ENCODE measurements around the gene CCDC177. TPM values are rescaled to one million over a fixed set of nuclear protein-coding genes. Genes with fewer than 3 reads are reported as not detected.

Gene CCDC177
- total and polyA plus RNA-seq, 2 donors from 2014 or later = not detected

GRCh38 chr14:69620211-69620611 is 45.5 kb upstream of the CCDC177 start:
- H3K4me1 ChIP-seq (ENCODE audit: control insufficient read depth in 2 of 3, insufficient read depth in 2 of 3, low read depth in 1 of 3, low read length in 3 of 3) = peaks cover 3 to 82% (median 41%) of the 10 kb centered on the region in 3 donors
- FAIRE-seq = no peak
- H3K9ac ChIP-seq (ENCODE audit: low read length in 3 of 3) = no peak overlapping the region

GRCh38 chr14:69619012-69619411 is 44.3 kb upstream of the CCDC177 start:
- TF ChIP-seq, protein P1, sequence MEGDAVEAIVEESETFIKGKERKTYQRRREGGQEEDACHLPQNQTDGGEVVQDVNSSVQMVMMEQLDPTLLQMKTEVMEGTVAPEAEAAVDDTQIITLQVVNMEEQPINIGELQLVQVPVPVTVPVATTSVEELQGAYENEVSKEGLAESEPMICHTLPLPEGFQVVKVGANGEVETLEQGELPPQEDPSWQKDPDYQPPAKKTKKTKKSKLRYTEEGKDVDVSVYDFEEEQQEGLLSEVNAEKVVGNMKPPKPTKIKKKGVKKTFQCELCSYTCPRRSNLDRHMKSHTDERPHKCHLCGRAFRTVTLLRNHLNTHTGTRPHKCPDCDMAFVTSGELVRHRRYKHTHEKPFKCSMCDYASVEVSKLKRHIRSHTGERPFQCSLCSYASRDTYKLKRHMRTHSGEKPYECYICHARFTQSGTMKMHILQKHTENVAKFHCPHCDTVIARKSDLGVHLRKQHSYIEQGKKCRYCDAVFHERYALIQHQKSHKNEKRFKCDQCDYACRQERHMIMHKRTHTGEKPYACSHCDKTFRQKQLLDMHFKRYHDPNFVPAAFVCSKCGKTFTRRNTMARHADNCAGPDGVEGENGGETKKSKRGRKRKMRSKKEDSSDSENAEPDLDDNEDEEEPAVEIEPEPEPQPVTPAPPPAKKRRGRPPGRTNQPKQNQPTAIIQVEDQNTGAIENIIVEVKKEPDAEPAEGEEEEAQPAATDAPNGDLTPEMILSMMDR (IDR thresholded peaks at IDR 0.05; ENCODE audit: borderline replicate concordance, extremely low read depth, insufficient read depth) = no peak
- intact Hi-C loops (cut with DNase I) = no loop called here
- DNase-seq = no peak
- no peaks in the 10 kb centered on the region for H3K36me3 ChIP-seq (ENCODE audit: control insufficient read depth in 2 of 3, insufficient read depth in 3 of 3, low read length in 3 of 3)
- no peak for FAIRE-seq
- no peak overlapping the region for H3K9ac ChIP-seq (ENCODE audit: low read length in 3 of 3)
- no peaks in the 10 kb centered on the region for H3K9me3 ChIP-seq (ENCODE audit: control insufficient read depth in 2 of 3, insufficient read depth in 1 of 3, low read length in 3 of 3)
- peaks cover 5 to 82% (median 45%) of the 10 kb centered on the region in 3 donors for H3K4me1 ChIP-seq (ENCODE audit: control insufficient read depth in 2 of 3, insufficient read depth in 2 of 3, low read depth in 1 of 3, low read length in 3 of 3)
- H3K4me3 ChIP-seq (ENCODE audit: low read length in 3 of 3) = no peak overlapping the region
- H3K27me3 ChIP-seq (ENCODE audit: control insufficient read depth, insufficient read depth, low read length) = no peaks in the 10 kb centered on the region
- peak overlapping the region in 1 of 2 donors; percentile 18 for H3K27ac ChIP-seq (ENCODE audit: low read depth in 2 of 2, low read length in 2 of 2)

More at GRCh38 chr14:69620211-69620611, 45.5 kb upstream of the CCDC177 start:
- Histone ChIP-seq H3K9me3 (ENCODE audit: control insufficient read depth in 2 of 3, insufficient read depth in 1 of 3, low read length in 3 of 3) (no peaks in the 10 kb centered on the region), H3K27ac (ENCODE audit: low read depth in 2 of 2, low read length in 2 of 2) (peak overlapping the region in 1 of 2 donors; percentile 14), H3K27me3 (ENCODE audit: control insufficient read depth, insufficient read depth, low read length) (no peaks in the 10 kb centered on the region), H3K4me3 (ENCODE audit: low read length in 3 of 3) (no peak overlapping the region), H3K36me3 (ENCODE audit: control insufficient read depth in 2 of 3, insufficient read depth in 3 of 3, low read length in 3 of 3) (no peaks in the 10 kb centered on the region)
- TF ChIP-seq, protein P1 (IDR thresholded peaks at IDR 0.05; ENCODE audit: borderline replicate concordance, extremely low read depth, insufficient read depth) = no peak
- intact Hi-C loops (cut with DNase I) = no loop called here
- no peak for DNase-seq

DNA sequence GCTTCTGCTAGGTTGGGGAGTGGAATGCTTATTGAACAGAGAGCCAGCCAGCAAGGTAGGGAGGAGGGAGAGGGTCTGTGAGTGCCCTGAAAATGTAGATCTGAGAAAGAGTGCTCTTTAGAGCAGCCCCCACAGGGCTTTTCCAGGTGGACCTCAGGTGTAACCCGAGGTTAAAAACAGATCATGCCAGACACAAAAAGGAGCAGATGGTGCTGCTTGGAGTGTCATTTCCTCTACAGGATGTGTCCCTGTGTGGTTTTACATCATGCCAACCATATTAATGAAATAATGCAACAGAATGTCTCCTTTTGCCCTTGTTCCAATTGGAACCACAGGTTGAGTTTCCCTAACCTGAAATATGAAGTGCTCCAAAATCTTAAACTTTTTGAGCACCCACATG is 43.1 kb upstream of the CCDC177 start:
- FAIRE-seq (no peak), DNase-seq (no peak)
- Histone ChIP-seq H3K4me1 (ENCODE audit: control insufficient read depth in 2 of 3, insufficient read depth in 2 of 3, low read depth in 1 of 3, low read length in 3 of 3) (peaks cover 7 to 82% (median 52%) of the 10 kb centered on the region in 3 donors), H3K4me3 (ENCODE audit: low read length in 3 of 3) (no peak overlapping the region), H3K9me3 (ENCODE audit: control insufficient read depth in 2 of 3, insufficient read depth in 1 of 3, low read length in 3 of 3) (no peaks in the 10 kb centered on the region), H3K27ac (ENCODE audit: low read depth in 2 of 2, low read length in 2 of 2) (peak overlapping the region in 1 of 2 donors; percentile 1), H3K27me3 (ENCODE audit: control insufficient read depth, insufficient read depth, low read length) (no peaks in the 10 kb centered on the region), H3K36me3 (ENCODE audit: control insufficient read depth in 2 of 3, insufficient read depth in 3 of 3, low read length in 3 of 3) (no peaks in the 10 kb centered on the region), H3K9ac (ENCODE audit: low read length in 3 of 3) (no peak overlapping the region)
- TF ChIP-seq, protein P1 (IDR thresholded peaks at IDR 0.05; ENCODE audit: borderline replicate concordance, extremely low read depth, insufficient read depth) = no peak
- intact Hi-C loops (cut with DNase I) = no loop called here

DNA sequence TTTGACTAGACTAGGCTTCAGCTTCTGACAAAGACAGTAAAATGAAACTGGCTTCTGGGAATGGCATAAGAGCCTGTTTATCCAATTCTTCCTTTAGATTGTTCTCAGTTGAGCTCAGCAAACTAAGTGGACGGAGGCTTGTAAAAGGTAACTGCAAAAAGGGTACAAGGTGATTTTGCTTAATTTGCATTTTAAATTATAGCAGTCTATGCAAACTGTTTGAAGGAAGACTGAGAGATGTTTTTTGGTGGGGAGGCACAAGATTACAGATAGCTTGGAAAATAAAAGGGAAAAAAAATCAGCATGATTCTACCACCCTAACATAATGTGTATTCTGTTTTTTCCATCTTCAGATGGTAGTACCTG is 41.7 kb upstream of the CCDC177 start:
- Histone ChIP-seq H3K4me3 (ENCODE audit: low read length in 3 of 3) (peak overlapping the region in 2 of 3 donors; percentile 9 to 11), H3K9me3 (ENCODE audit: control insufficient read depth in 2 of 3, insufficient read depth in 1 of 3, low read length in 3 of 3) (no peaks in the 10 kb centered on the region), H3K4me1 (ENCODE audit: control insufficient read depth in 2 of 3, insufficient read depth in 2 of 3, low read depth in 1 of 3, low read length in 3 of 3) (peaks cover 7 to 73% (median 50%) of the 10 kb centered on the region in 3 donors), H3K36me3 (ENCODE audit: control insufficient read depth in 2 of 3, insufficient read depth in 3 of 3, low read length in 3 of 3) (no peaks in the 10 kb centered on the region), H3K27ac (ENCODE audit: low read depth in 2 of 2, low read length in 2 of 2) (peak overlapping the region; percentile 56 to 83), H3K9ac (ENCODE audit: low read length in 3 of 3) (peak overlapping the region in 1 of 3 donors; percentile 38), H3K27me3 (ENCODE audit: control insufficient read depth, insufficient read depth, low read length) (no peaks in the 10 kb centered on the region)
- intact Hi-C loops (cut with DNase I) = no loop called here
- FAIRE-seq (no peak), DNase-seq (no peak)
- TF ChIP-seq, protein P1 (IDR thresholded peaks at IDR 0.05; ENCODE audit: borderline replicate concordance, extremely low read depth, insufficient read depth) = no peak

Measured in kidney (tissue), 14 donors.